GM12878 (cell line): ENCODE measurements around the gene FOXP4. TPM values are rescaled to one million over a fixed set of nuclear protein-coding genes. Genes with fewer than 3 reads are reported as not detected.

Experiments
- ATAC-seq: fragments of 200-7000 bp; cut with Tn5 transposase; 3 replicates; pipeline ENCODE4 v1.9.1; 2020; ENCODE audit warnings: mild to moderate bottlenecking, moderate library complexity
- BruUV-seq: library from RNA; stranded (reverse); fragments of 400-500 nt; replicated peaks from 2 replicates; lab custom pipeline; 2021; lab: Mats Ljungman, UMichigan
- CTCF ChIA-PET: fragments of 300-600 bp; sonication (Branson Sonifier 250); formaldehyde crosslinking; extraction: SDS; loops from one replicate; lab custom pipeline; 2021; ENCODE audit warnings: inconsistent platforms; lab: Yijun Ruan, JAX
- POLR2A ChIA-PET: fragments of 350-600 bp; formaldehyde crosslinking; extraction: SDS; loops from one replicate; lab custom pipeline; 2021; ENCODE audit warnings: inconsistent platforms; lab: Charles Lee
- RAD21 ChIA-PET: fragments of 300-600 bp; sonication (Branson Sonifier 250); formaldehyde crosslinking; loops from one replicate; lab custom pipeline; 2023; ENCODE audit warnings: antibody characterized with exemption; ENCODE audit not compliant: unreplicated experiment; lab: Charles Lee
- SMC1A ChIA-PET: fragments of 300-600 bp; sonication (Branson Sonifier 250); formaldehyde crosslinking; loops from one replicate; lab custom pipeline; 2023; ENCODE audit not compliant: unreplicated experiment, uncharacterized antibody; lab: Charles Lee
- DNase-seq: peaks from one replicate; pipeline ENCODE4 v3.0.0-alpha.2; 2011; ENCODE audit warnings: low read depth, low spot score
- FAIRE-seq: peaks from 3 replicates; lab custom pipeline; 2011; peaks lifted over from hg19 to GRCh38; lab: Jason Lieb, UNC
- H2AFZ ChIP-seq: 2 replicates; pipeline ENCODE4 v1.6.0; 2011; ENCODE audit warnings: low read depth, low read length, control low read depth; ENCODE audit not compliant: control insufficient read depth
- H3K27ac ChIP-seq: 2 replicates; pipeline ENCODE4 v1.5.1; 2011; ENCODE audit warnings: control low read depth; ENCODE audit not compliant: control insufficient read depth, insufficient read depth
- H3K27me3 ChIP-seq, 2 experiments: replicated peaks in 1 of 2; 2 replicates each; pipeline versions ENCODE4 v1.6.0 to v1.6.1; 2011; ENCODE audit warnings: low read length in 1 of 2; ENCODE audit not compliant: control insufficient read depth in 2 of 2, insufficient read depth in 2 of 2
- H3K36me3 ChIP-seq, 2 experiments: 2 replicates each; pipeline ENCODE4 v1.5.1; 2011; ENCODE audit warnings: low read length in 1 of 2; ENCODE audit not compliant: control insufficient read depth in 2 of 2, insufficient read depth in 2 of 2
- H3K4me1 ChIP-seq: 2 replicates; pipeline ENCODE4 v1.6.1; 2011; ENCODE audit warnings: mild to moderate bottlenecking, low read length, moderate library complexity, mixed read lengths; ENCODE audit not compliant: control insufficient read depth, insufficient read depth
- H3K4me2 ChIP-seq: 2 replicates; pipeline ENCODE4 v1.6.0; 2011; ENCODE audit warnings: control low read depth; ENCODE audit not compliant: control insufficient read depth, insufficient read depth
- H3K4me3 ChIP-seq: fragments of 200-600 bp; sonication (generic); 2 replicates; pipeline ENCODE4 v1.5.1; 2016
- H3K79me2 ChIP-seq: 2 replicates; pipeline ENCODE4 v1.6.0; 2011; ENCODE audit warnings: low read length; ENCODE audit not compliant: control insufficient read depth, insufficient read depth
- H3K9ac ChIP-seq: 2 replicates; pipeline ENCODE4 v1.8.0; 2011; ENCODE audit warnings: low read length, control low read depth, mixed read lengths; ENCODE audit not compliant: control insufficient read depth, insufficient read depth
- H3K9me3 ChIP-seq: replicated peaks from 3 replicates; pipeline ENCODE4 v1.5.1; 2011; ENCODE audit warnings: mild to moderate bottlenecking, low read length; ENCODE audit not compliant: control insufficient read depth, insufficient read depth
- H4K20me1 ChIP-seq: 2 replicates; pipeline ENCODE4 v1.6.0; 2011; ENCODE audit not compliant: control insufficient read depth, insufficient read depth
- E4F1 ChIP-seq: fragments of 450-650 bp; IDR thresholded peaks from 2 replicates; pipeline ENCODE4 v1.6.1; 2018; ENCODE audit warnings: borderline replicate concordance, mild to moderate bottlenecking; ENCODE audit not compliant: partially characterized antibody
- ESRRA ChIP-seq: IDR thresholded peaks from 2 replicates; pipeline ENCODE4 v1.6.1; 2012; ENCODE audit warnings: mild to moderate bottlenecking, low read length, improper control_type of control experiment
- HDAC2 ChIP-seq: fragments of 200-600 bp; sonication (generic); IDR thresholded peaks from 2 replicates; pipeline ENCODE4 v1.6.1; 2017
- PML ChIP-seq: IDR thresholded peaks from 2 replicates; pipeline ENCODE4 v1.6.1; 2012; ENCODE audit warnings: low read length, inconsistent platforms
- PRDM15 ChIP-seq: fragments of 450-650 bp; formaldehyde crosslinking; IDR thresholded peaks from 2 replicates; pipeline ENCODE4 v1.4.0; 2020; ENCODE audit warnings: mild to moderate bottlenecking, moderate library complexity
- TARDBP ChIP-seq: IDR thresholded peaks from 2 replicates; pipeline ENCODE4 v1.6.1; 2016; ENCODE audit warnings: borderline replicate concordance
- WGBS: methylation state at CpG from one replicate; pipeline ENCODE4 v1.1.6; 2016; ENCODE audit warnings: low lambda C conversion rate; ENCODE audit not compliant: insufficient replicate concordance, insufficient coverage; ENCODE audit errors: missing lambda C conversion rate; 5-methylcytosine and 5-hydroxymethylcytosine counted together
- in situ Hi-C: fragments of 300-500 bp; cut with MboI; formaldehyde crosslinking; loops from 9 replicates; pipeline ENCODE4 v1.14.3; 2018; ENCODE audit warnings: mixed read lengths
- intact Hi-C: fragments of 100-400 bp; cut with micrococcal nuclease; formaldehyde crosslinking; loops from one replicate; pipeline ENCODE4 v1.14.2; 2022; ENCODE audit not compliant: unreplicated experiment
- polyA plus RNA-seq, 11 experiments: library from polyadenylated mRNA; depleted of rRNA in 4 of 11; unstranded in 6 of 11; stranded (reverse) in 5 of 11; fragments of >200 nt; fragmentation: Nextera tagmentation in 4 of 11; fragmentation: Illumina TruSeq in 1 of 11; extraction: Ambion mirVana in 4 of 11; extraction: Trizol in 1 of 11; gene quantifications; 1 replicate in 1 of 11; 2 replicates in 10 of 11; pipeline versions ENCODE4 v1.2.1 to v1.2.3, GENCODE V29; 2011 to 2016; ENCODE audit warnings: inconsistent platforms in 2 of 11, missing spikeins in 2 of 11, low read depth in 1 of 11
- total RNA-seq, 4 experiments: library from RNA; depleted of rRNA in 3 of 4; stranded (reverse); fragments of >200 nt in 3 of 4; fragmentation: Illumina TruSeq in 1 of 4; extraction: Trizol in 1 of 4; gene quantifications; 2 replicates each; pipeline versions ENCODE4 v1.2.1 to v1.2.3, GENCODE V29; 2013 to 2021

Gene FOXP4
- total and polyA plus RNA-seq, 10 of the 15 experiments (the other 5 are each of a cell fraction or from before 2014, with no cell fraction given), result 0.31 to 46.1 (median 2.3) TPM

- no peak for TF ChIP-seq PRDM15
- no peak for TF ChIP-seq E4F1
- TF ChIP-seq HDAC2, result no peak
Observed at GRCh38 chr6:41602864-41603608, 56.9 kb downstream of the FOXP4 start (continued).

- no peak for DNase-seq
- Histone ChIP-seq H2AFZ (no peak overlapping the region), H3K79me2 (no peaks in the 10 kb centered on the region), H3K4me1 (no peaks in the 10 kb centered on the region), H3K4me3 (no peak overlapping the region), H3K4me2 (no peak overlapping the region)
- TF ChIP-seq ESRRA (no peak), PML (no peak), TARDBP (no peak)
- TF ChIP-seq, all 136 proteins: peak for 0
- Histone ChIP-seq H3K27ac (no peak overlapping the region), H3K9ac (no peak overlapping the region), H3K9me3 (no peaks in the 10 kb centered on the region), H4K20me1 (no peaks in the 10 kb centered on the region), H3K27me3 (no peaks in the 10 kb centered on the region; a peak in 1 of 4 replicates), H3K36me3 (no peaks in the 10 kb centered on the region)
- in situ Hi-C loops (loop anchor here (5.0 to 10.0 kb wide), 3 partner anchors 81 to 441 kb away; no protein-coding TSS in a partner anchor), intact Hi-C loops (loop anchor here (5.0 to 10.0 kb wide), 2 partner anchors 297 to 441 kb away; no protein-coding TSS in a partner anchor)
- CTCF ChIA-PET, result interaction anchor here (0.8 to 4.3 kb wide), 7 partner anchors 75 to 236 kb away, joined by 3 to 38 read pairs (median 17); partner anchors contain the start of gene TOMM6
- POLR2A ChIA-PET, result no interaction called here
- ATAC-seq (no peak), FAIRE-seq (no peak)
- SMC1A ChIA-PET, result interaction anchor here (1.3 kb wide), 1 partner anchor 170 kb away, joined by 3 read pairs; no protein-coding TSS in a partner anchor
- RAD21 ChIA-PET, result interaction anchor here (2.2 to 3.1 kb wide), 2 partner anchors 77 to 80 kb away, joined by 17 to 23 read pairs; no protein-coding TSS in a partner anchor
- no TSS peak for BruUV-seq
- 44% methylated on average over 5 of the region's 5 CpGs for WGBS
Observed at GRCh38 chr6:41604006-41604405, 57.8 kb downstream of the FOXP4 start.
